Skeletal muscle tissue (tissue), 4 donors: Measurements from ENCODE around the gene POLL. TPM values are rescaled to one million over a fixed set of nuclear protein-coding genes. Genes with fewer than 3 reads are reported as not detected.

Experiments used
- H3K27ac ChIP-seq: one replicate; pipeline ENCODE4 v1.7.0; 2013; ENCODE audit warnings: mild to moderate bottlenecking, low read depth, low read length, inconsistent platforms
- H3K27me3 ChIP-seq, 3 donors: one replicate each; pipeline ENCODE4 v1.7.0; 2013; ENCODE audit warnings: low read length in 3 of 3; ENCODE audit not compliant: control insufficient read depth in 3 of 3, insufficient read depth in 3 of 3
- H3K36me3 ChIP-seq, 3 donors: one replicate each; pipeline ENCODE4 v1.7.0; 2013; ENCODE audit warnings: low read length in 3 of 3; ENCODE audit not compliant: control insufficient read depth in 3 of 3, insufficient read depth in 3 of 3
- H3K4me1 ChIP-seq, 3 donors: one replicate each; pipeline ENCODE4 v1.7.0; 2013; ENCODE audit warnings: low read length in 3 of 3, mild to moderate bottlenecking in 3 of 3; ENCODE audit not compliant: control insufficient read depth in 3 of 3, insufficient read depth in 3 of 3
- H3K4me3 ChIP-seq, 3 donors: one replicate each; pipeline ENCODE4 v1.7.0; 2013; ENCODE audit warnings: low read length in 3 of 3
- H3K9ac ChIP-seq, 3 donors: one replicate each; pipeline ENCODE4 v1.7.0; 2013; ENCODE audit warnings: low read length in 3 of 3, mild to moderate bottlenecking in 3 of 3, moderate library complexity in 2 of 3, low read depth in 1 of 3
- H3K9me3 ChIP-seq, 3 donors: one replicate each; pipeline ENCODE4 v1.7.0; 2013; ENCODE audit warnings: low read length in 3 of 3; ENCODE audit not compliant: control insufficient read depth in 3 of 3
- total RNA-seq: library from RNA; depleted of rRNA; stranded (reverse); fragments of >200 nt; gene quantifications from one replicate; pipeline ENCODE4 v1.2.3, GENCODE V29; 2014
- donor health status: Osteomylitis.

POLL gene
- total RNA-seq, 1 donor from 2014 or later, result 13.6 TPM

- H3K27ac ChIP-seq, result no peak overlapping the region
- H3K4me3 ChIP-seq, result no peak overlapping the region
- H3K27me3 ChIP-seq, result no peaks in the 10 kb centered on the region
- H3K9ac ChIP-seq, result no peak overlapping the region
- peaks cover 9 to 21% (median 15%) of the 10 kb centered on the region in 3 donors for H3K36me3 ChIP-seq
- no peaks in the 10 kb centered on the region for H3K9me3 ChIP-seq
- no peaks in the 10 kb centered on the region for H3K4me1 ChIP-seq
Measured at GRCh38 chr10:101618871-101619270, 30.8 kb upstream of the POLL start.

GRCh38 chr10:101617824-101618568, 29.9 kb upstream of the POLL start:
- Histone ChIP-seq H3K36me3 (peaks cover 9 to 16% (median 15%) of the 10 kb centered on the region in 3 donors), H3K9ac (no peak overlapping the region), H3K4me3 (no peak overlapping the region), H3K9me3 (no peaks in the 10 kb centered on the region), H3K27me3 (no peaks in the 10 kb centered on the region), H3K4me1 (no peaks in the 10 kb centered on the region), H3K27ac (no peak overlapping the region)

GRCh38 chr10:101617102-101617823, 29.2 kb upstream of the POLL start:
- H3K4me1 ChIP-seq, result no peaks in the 10 kb centered on the region
- no peaks in the 10 kb centered on the region for H3K27me3 ChIP-seq
- no peak overlapping the region for H3K27ac ChIP-seq
- peaks cover 11 to 16% (median 15%) of the 10 kb centered on the region in 3 donors for H3K36me3 ChIP-seq
- no peak overlapping the region for H3K9ac ChIP-seq
- no peaks in the 10 kb centered on the region for H3K9me3 ChIP-seq
- H3K4me3 ChIP-seq, result no peak overlapping the region

- Histone ChIP-seq H3K9me3 (no peaks in the 10 kb centered on the region), H3K4me3 (no peak overlapping the region), H3K4me1 (no peaks in the 10 kb centered on the region), H3K36me3 (peaks cover 18 to 23% (median 22%) of the 10 kb centered on the region in 3 donors), H3K27ac (no peak overlapping the region), H3K27me3 (no peaks in the 10 kb centered on the region), H3K9ac (no peak overlapping the region)
Measured at GRCh38 chr10:101616415-101617101, 28.5 kb upstream of the POLL start.

GRCh38 chr10:101615525-101616116, 27.6 kb upstream of the POLL start:
- H3K9ac ChIP-seq, result no peak overlapping the region
- H3K36me3 ChIP-seq, result peaks cover 26 to 30% (median 27%) of the 10 kb centered on the region in 3 donors
- H3K27ac ChIP-seq, result no peak overlapping the region
- no peaks in the 10 kb centered on the region for H3K9me3 ChIP-seq
- no peaks in the 10 kb centered on the region for H3K4me1 ChIP-seq
- H3K27me3 ChIP-seq, result no peaks in the 10 kb centered on the region
- no peak overlapping the region for H3K4me3 ChIP-seq

GRCh38 chr10:101614663-101615524, 26.8 kb upstream of the POLL start:
- no peak overlapping the region for H3K4me3 ChIP-seq
- no peaks in the 10 kb centered on the region for H3K4me1 ChIP-seq
- no peaks in the 10 kb centered on the region for H3K9me3 ChIP-seq
- H3K27me3 ChIP-seq, result no peaks in the 10 kb centered on the region
- H3K36me3 ChIP-seq, result peaks cover 30 to 34% (median 33%) of the 10 kb centered on the region in 3 donors
- no peak overlapping the region for H3K27ac ChIP-seq
- no peak overlapping the region for H3K9ac ChIP-seq

- no peaks in the 10 kb centered on the region for H3K9me3 ChIP-seq
- H3K9ac ChIP-seq, result no peak overlapping the region
- no peaks in the 10 kb centered on the region for H3K27me3 ChIP-seq
- H3K36me3 ChIP-seq, result peaks cover 37 to 41% (median 41%) of the 10 kb centered on the region in 3 donors
- no peak overlapping the region for H3K27ac ChIP-seq
- H3K4me3 ChIP-seq, result no peak overlapping the region
- no peaks in the 10 kb centered on the region for H3K4me1 ChIP-seq
Measured at GRCh38 chr10:101613646-101614045, 25.6 kb upstream of the POLL start.

GRCh38 chr10:101612872-101613271, 24.8 kb upstream of the POLL start:
- no peaks in the 10 kb centered on the region for H3K9me3 ChIP-seq
- H3K27me3 ChIP-seq, result no peaks in the 10 kb centered on the region
- H3K4me3 ChIP-seq, result no peak overlapping the region
- H3K9ac ChIP-seq, result no peak overlapping the region
- no peak overlapping the region for H3K27ac ChIP-seq
- H3K4me1 ChIP-seq, result no peaks in the 10 kb centered on the region
- H3K36me3 ChIP-seq, result peaks cover 35 to 47% (median 41%) of the 10 kb centered on the region in 3 donors

- Histone ChIP-seq H3K36me3 (peaks cover 37 to 53% (median 42%) of the 10 kb centered on the region in 3 donors), H3K4me1 (no peaks in the 10 kb centered on the region), H3K9me3 (no peaks in the 10 kb centered on the region), H3K4me3 (no peak overlapping the region), H3K27me3 (no peaks in the 10 kb centered on the region), H3K9ac (no peak overlapping the region), H3K27ac (no peak overlapping the region)
Measured at GRCh38 chr10:101612086-101612485, 24.0 kb upstream of the POLL start.
